Epithelial cell of proximal tubule (primary cell): Measurements from ENCODE around the gene NDUFA1. TPM values are rescaled to one million over a fixed set of nuclear protein-coding genes. Genes with fewer than 3 reads are reported as not detected.
"Not testable (repeated sequence)": the region's sequence is repeated elsewhere in the genome, so short reads cannot be mapped to it uniquely, and the experiment has no call there.

Source experiments
- DNase-seq: peaks from one replicate; pipeline ENCODE4 v3.0.0-alpha.2; 2011; ENCODE audit warnings: low read depth
- H3K4me3 ChIP-seq: 2 replicates; pipeline ENCODE4 v1.5.1; 2011; ENCODE audit warnings: low read depth, mild to moderate bottlenecking, low read length
- CTCF ChIP-seq: conservative IDR thresholded peaks from 2 replicates; pipeline ENCODE4 v1.5.1; 2012; ENCODE audit warnings: low read depth, mild to moderate bottlenecking, low read length
- total RNA-seq: library from RNA; depleted of rRNA; stranded (reverse); fragments of >200 nt; gene quantifications from 2 replicates; pipeline ENCODE4 v1.2.3, GENCODE V29; 2015

Gene NDUFA1
- total RNA-seq, 1 donor from 2014 or later: 110 TPM

- no peak overlapping the region for H3K4me3 ChIP-seq
- TF ChIP-seq CTCF: no peak
- DNase-seq: no peak
Observed at GRCh38 chrX:119916310-119916709, 44.7 kb downstream of the NDUFA1 start.

GRCh38 chrX:119917877-119918276, 46.2 kb downstream of the NDUFA1 start:
- DNase-seq: no peak
- no peak overlapping the region for H3K4me3 ChIP-seq
- TF ChIP-seq CTCF: no peak

- DNase-seq: no peak
- no peak overlapping the region for H3K4me3 ChIP-seq
- TF ChIP-seq CTCF: no peak
Observed at GRCh38 chrX:119919835-119920585, 48.4 kb downstream of the NDUFA1 start.

GRCh38 chrX:119922391-119922790, 50.8 kb downstream of the NDUFA1 start:
- DNase-seq, H3K4me3 ChIP-seq: not testable (repeated sequence)

Other genes with a start within 250 kb of the NDUFA1 start
- 27.6 and 28.4 TPM in 2 replicates for gene SEPTIN6, start 178.7 kb upstream of the NDUFA1 start, total RNA-seq
- gene SOWAHD, start 113.2 kb upstream of the NDUFA1 start, total RNA-seq: not detected in 2 replicates
- 4,262 and 7,744 TPM in 2 replicates for gene RPL39, start 80.2 kb upstream of the NDUFA1 start, total RNA-seq
- gene UPF3B, start 18.9 kb upstream of the NDUFA1 start, total RNA-seq: 4.6 and 4.8 TPM in 2 replicates
- gene RNF113A, start 99 bp upstream of the NDUFA1 start, total RNA-seq: 7.5 and 15.6 TPM in 2 replicates
- not detected in 2 replicates for gene AKAP14, start 24.1 kb downstream of the NDUFA1 start, total RNA-seq
- gene NKAP, start 71.9 kb downstream of the NDUFA1 start, total RNA-seq: 3.2 and 5.0 TPM in 2 replicates
- gene RHOXF2B, start 205.9 kb downstream of the NDUFA1 start, total RNA-seq: not detected in 2 replicates
- not detected in 2 replicates for gene RHOXF1, start 244.1 kb downstream of the NDUFA1 start, total RNA-seq